GM19452 (cell line): ENCODE results near the gene SLC44A4.
"Not testable (repeated sequence)": the region's sequence is repeated elsewhere in the genome, so short reads cannot be mapped to it uniquely, and the experiment has no call there.

Source experiments
- ATAC-seq: cut with Tn5 transposase; IDR thresholded peaks from one replicate; pipeline ENCODE4 v1.9.1; 2021; ENCODE audit not compliant: unreplicated experiment

Gene SLC44A4

DNA sequence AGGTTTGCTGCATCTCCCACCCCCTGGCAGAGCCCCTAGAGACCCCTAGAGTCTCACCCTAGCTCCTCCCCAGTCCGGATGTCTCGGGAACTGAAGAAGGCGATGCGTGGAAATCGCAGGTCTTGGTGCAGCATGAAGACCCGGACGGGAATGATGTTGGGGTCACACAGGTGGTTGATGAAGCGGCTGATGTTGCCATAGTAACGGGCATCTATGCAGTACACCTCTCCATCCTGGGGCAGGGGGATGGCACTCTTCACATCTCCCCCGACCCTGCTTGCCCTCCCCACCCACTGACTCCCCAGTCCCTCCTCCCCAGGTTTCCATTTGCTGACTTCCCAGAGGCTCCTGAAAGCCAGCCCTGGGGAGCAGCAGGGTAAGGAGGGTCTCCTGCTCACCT lies 1.8 kb upstream of the SLC44A4 start:
- no peak for ATAC-seq

DNA sequence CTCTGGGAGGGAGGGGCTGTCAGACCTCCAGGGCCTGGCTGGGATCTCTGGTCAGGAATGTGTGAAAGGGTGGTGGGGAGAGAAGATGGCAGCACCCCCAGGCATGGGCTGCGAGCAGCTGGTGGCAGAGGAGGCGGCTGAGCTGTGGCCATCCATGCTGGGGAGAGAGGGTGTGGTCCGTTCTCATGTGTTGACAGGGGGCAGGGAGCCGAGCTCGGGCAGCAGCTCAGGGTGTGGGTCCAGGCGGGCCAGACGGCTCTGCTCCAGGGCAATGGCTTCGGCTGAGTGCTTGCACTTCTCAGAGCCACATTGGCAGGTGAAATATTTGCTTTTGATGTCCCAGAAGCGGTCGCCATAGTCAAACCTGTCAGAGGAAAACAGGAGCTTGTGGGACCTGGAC lies 1.1 kb upstream of the SLC44A4 start:
- ATAC-seq = no peak

DNA sequence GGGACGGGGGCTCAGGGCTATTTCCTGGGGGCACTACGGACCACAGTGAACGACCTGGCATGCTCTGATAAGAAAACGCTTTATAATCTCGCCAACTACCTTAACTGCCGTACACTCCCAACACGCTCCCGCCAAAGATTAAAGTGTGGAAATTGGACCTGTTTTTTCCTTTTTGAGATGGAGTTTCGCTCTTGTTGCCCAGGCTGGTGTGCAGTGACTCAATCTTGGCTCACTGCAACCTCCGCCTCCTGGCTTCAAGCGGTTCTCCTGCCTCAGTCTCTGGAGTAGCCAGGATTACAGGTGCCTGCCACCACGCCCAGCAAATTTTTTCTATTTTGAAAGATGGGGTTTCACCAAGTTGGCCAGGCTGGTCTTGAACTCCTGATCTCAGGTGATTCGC lies 346 bp upstream of the SLC44A4 start:
- no peak for ATAC-seq

DNA sequence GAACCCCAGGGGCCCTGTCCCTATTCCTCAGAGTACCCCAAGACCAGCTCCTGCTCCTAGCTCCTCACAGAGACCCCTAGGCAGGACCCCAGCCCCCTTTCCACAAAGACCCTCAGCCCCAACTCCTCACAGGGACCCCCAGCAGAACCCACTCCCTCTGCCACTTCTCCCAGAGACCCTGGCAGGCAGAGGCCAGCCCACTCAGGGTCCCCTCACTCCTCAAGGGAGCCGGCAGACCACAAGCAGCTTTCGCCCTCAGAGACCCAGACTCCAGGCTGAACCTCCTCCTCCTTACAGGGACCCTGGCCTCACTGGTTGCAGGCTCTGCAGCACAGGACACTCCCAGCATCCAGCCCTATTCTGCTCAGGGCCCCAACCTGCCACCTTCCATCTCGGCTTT lies 575 bp downstream of the SLC44A4 start:
- no peak for ATAC-seq

DNA sequence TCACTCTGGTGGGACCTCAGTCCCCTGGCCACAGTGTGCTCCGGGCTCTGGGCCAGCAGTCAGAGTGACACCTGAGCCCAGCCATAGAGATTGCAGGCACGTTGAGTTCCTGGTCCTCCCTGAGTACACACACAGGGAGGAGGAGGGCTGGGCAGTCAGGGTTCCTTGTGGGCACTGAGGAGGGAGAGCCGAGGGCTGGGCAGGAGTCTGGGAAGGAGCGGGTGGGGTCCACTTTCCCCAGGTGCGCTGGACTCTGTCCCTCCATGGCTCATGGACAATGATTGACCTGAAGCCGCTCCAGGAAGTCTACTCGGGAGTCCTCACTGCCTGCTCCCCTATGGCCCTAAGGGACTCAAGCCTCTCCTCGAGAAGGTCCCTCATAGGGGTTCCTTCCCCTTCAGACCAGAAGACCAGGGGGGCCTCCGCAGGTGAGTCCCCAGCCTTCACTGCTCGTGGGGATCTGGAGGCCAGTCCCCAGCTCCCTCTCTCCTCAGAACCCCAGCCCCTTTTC lies 1.1 kb downstream of the SLC44A4 start:
- no peak for ATAC-seq

DNA sequence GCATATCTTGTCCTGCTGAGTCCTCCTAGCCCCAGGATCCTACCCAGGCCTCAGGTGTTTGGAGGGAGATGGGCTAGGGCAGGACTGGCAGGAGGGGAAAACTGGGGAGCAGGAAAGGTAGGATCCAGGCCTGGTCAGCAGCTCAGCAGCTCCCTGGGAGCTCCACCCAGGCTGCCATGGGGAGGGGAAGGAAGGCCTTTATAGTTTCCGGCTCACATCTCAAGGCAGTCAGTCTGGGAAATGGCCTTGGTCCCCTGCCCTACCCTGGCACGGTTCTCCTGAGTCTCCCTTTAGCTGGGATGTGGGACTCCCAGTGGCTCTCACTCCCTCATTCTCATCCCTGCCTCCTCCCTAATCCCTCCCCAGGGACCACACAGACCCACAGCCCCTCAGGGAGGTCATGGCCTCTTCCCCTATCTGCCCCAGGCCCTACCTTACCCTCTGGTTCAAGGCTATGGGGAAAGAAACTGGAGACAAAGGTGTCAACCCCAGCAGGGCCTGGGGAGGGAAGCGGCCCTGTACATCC lies 1.6 kb downstream of the SLC44A4 start:
- no peak for ATAC-seq

DNA sequence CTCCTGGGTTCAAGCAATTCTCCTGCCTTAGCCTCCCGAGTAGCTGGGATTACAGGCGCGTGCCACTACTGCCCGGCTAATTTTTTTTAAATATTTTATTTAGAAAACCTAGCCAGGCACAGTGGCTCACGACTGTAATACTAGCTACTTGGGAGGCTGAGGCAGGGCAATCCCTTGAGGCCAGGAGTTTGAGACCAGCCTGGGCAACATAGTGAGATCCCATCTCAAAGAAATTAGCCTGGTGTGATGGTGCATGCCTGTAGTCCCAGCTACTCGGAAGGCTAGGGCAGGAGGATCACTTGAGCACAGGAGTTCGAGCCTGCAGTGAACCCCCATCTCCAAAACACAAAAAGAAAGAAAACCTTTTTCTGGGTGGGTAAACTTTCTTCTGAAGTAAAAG lies 2.4 kb downstream of the SLC44A4 start:
- ATAC-seq = no peak

DNA sequence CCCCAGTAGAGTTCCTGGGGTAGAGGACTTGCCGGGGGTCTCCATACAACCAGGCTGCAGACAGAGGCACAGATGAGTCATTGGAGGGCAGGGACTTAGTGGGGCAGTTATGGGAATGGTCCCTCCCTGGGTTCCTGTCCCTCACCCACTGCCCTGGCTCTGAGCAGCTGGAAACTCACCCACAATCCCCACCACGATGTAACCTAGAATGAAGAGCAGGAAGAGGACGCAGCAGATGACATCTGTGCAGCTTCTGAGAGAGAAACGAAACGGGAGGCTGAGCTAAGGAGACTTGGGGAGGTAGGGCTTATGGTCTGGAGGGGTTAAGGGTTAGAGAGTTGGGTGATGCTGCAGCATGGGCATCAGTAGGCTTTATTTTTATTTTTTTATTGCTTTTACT lies 2.9 kb downstream of the SLC44A4 start:
- no peak for ATAC-seq

DNA sequence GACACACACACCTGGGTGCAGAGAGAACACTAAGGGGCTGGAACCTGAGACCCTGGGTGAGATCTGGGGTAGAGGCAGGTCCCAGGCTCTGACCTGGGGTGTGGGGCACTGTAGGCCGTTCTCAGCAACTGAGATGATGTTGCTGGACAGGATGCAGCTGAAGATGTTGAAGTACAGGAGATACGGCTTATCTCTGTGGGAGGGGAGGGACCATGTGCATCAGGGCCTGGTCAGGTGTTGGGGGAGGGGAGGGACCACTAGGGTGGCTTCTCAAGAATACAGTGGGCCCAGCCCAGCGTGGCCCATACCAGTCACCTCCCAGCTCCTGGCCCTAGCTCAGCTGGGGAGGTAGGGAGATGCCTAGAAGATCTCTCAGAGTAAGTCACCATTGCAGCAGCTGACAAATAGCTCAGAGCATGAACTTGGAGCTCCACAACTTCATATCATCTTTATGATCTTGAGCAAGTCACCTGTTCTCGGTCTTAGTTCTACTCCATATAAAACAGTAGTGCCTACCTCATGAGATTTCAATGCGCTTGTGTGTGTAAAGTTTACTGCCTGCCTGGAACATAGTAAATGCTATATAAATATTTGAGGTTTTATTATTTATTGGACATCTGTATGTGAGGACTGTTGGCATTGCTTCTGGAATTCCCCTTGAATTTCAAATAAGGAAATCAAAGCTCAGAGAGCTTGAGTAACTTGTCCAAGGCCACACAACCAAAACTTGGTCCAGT lies 3.8 kb downstream of the SLC44A4 start:
- ATAC-seq = no peak

DNA sequence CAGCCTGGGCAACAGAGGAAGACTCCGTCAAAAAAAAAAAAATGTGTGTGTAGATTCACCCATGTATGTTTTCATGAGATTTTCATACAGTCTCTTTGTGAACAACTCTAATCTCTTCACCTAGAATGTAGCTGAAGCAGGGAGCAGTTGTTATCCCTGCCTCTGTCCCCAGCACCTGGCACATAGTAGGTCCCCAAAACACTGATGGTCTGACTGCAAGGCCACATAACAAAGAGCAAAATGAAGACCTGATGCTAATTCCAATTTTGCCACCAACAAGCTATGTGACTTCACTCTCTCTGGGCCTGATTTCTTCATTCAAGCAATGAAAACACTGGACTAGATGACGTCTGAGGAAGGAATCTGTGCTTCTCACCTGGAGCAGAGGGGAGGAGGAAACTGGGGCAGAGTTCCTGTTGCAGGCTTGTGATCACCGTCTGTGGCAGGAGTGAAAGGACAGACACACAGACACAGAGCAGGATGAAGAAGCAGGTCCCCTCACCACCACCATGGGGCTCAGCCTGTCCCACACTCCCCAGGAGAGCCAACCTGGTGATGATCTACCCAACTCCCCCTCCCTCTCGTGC lies 4.6 kb downstream of the SLC44A4 start:
- no peak for ATAC-seq

DNA sequence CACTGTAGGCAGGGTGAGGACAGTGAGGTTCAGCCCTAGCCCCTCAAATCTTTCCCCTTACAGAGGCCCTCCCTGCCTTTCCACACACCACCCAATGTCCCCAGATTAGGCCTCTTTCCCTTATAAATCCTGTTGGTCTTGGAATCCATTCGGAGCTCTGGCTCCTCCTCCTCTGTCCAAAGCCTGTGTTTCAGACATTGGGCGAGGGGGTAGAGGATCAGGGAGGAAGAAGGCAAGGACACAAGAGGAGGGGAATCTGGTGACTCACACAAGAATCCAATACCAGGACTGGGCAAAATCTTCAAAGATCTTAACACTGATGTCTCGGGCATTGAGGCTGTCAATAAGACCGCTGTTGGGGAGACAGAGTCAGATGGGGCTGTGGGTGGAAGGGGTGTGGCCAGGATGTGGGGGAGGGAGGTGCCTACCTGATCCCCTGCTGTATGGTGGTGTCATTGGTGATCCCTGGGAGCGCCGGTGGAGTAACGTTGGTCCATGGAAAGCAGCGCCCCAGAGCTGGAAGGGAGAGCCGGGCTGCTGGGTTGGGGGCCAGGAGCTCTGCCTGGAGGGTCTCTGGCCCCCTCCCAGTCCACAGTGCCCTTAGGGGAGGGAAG lies 7.6 kb downstream of the SLC44A4 start:
- no peak for ATAC-seq

DNA sequence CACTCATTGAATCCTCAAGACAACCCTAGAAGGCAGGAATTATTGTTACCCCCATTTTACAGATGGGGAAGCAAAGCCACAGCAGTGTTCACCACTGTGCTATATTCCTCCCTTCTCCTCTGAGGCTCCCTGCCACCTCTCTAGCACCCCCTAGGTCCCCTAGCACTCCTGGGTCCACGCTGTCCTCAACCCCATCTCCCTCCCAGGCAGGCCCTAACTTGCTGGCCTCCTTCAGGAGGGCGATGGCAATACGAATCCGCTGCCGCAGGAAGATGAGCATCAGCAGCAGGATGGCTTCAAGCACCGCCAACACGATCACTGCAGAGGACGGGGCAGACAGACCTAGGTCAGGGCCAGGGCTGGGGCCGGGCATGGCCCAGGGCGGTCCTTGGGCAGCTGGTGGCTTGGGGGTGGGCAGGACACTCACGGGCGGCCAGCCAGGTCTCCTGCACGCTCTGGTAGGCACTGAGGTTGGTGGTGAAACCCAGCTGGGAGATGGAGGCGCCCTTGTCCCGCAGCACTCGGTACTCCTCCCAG lies 8.3 kb downstream of the SLC44A4 start:
- ATAC-seq = no peak

DNA sequence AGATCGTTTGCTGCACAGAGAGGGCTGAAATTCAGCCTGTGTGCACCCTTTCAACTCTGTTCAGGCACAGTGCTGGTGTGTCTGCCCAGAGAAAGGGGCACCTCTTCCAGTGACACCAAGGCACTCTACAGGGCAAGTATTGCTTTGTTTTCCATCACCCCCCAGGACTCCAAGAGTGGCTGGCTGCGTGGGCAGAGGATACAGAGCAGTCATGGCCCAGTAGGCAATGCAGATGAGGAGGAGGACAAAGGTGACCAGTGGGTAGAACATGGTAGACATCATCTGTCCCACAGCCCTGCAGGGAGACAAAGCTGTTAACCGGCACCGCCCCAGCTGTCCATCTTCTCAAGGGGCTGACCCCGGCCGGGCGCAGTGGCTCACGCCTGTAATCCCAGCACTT lies 9.5 kb downstream of the SLC44A4 start:
- ATAC-seq = no peak

DNA sequence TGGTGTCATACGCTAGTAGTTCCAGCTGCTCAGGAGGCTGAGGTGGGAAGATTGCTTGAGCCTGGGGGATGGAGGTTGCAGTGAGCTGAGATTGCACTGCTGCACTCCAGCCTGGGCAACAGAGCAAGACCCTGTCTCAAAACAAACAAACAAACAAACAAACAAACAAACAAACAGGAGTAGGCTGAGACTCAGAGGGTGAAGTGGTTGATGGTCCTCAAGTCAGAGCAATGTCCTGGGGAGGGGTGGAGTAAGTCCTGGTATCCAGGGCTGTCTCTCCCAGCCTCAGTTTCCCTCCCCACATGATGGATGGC lies 10.2 kb downstream of the SLC44A4 start:
- not testable (repeated sequence) for ATAC-seq

DNA sequence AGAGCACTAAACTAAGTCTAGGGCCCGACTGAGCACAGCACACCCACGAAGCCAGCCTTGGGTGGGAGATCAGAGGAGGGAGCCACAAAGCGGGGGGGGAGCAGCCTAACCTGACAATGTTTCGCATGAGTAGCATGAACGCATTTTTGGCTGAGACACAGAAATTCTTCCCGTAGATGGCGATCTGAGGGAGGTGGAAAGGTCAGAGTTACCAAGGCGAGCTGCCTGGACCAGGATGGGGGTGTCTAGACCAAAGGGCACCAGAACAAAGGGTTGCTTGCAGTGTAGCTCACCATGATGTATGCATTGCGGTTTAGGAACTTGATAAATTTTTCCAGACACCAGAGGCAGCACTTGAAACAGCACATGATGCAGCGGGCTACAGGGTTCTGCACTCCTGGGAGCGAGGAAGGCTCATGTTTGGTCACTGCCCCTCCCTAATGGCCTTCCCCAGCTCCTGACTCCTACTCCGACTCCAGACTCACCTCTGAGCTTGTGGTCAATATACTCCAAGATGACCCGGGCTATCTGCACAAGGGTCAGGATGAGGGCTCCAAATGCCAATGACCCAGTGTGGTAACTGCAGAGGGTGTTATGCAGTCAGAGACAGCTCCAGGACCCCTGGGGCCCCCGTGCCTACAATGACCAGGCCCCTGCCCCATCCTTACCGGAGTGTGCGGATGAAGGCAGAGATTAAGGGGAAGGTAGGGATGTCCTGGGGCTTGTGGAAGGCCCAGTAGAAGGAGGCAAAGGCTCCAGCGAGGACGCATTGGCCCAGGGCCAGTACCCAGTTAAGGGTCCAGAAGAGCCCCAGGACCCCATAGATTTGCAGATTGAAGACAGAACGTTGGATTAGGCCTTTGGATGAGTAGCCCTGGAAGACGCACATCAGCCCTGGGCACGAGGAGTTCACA lies 13.3 kb downstream of the SLC44A4 start:
- no peak for ATAC-seq

DNA sequence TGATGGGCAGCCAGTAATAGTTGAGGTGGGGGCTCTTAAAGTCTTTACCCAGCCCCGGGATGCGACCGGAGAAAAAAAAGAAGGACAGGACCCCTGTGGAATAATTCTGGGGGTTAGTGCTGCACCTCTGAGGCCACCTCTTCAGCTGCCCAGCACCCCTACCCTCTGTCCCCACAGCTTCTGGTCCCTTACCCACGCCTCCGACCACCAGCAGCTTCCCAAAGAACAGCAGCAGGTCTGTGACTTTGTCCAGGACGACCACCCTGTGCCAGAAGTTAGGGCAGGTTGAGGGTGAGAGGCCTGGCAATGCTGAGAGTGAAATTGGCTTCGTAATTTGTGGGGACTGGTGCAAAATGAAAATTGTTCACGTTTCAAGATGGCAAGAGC lies 14.0 kb downstream of the SLC44A4 start:
- no peak for ATAC-seq

DNA sequence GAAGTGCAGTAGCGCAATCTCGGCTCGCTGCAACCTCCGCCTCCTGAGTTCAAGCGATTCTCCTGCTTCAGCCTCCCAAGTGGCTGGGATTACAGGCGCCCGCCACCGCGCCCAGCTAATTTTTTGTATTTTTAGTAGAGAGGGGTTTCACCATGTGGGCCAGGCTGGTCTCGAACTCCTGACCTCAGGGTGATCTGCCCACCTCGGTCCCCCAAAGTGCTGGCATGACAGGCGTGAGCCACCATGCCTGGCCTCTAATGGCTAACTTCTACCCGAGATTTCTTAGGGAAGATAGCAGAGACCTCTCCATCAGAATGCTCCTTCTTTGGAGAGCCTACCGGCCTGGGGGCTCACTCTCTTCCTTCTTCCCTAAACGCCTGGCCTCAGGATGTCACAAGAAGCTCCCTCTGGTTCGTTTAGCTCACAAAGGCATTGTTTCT lies 14.7 kb downstream of the SLC44A4 start:
- not testable (repeated sequence) for ATAC-seq

DNA sequence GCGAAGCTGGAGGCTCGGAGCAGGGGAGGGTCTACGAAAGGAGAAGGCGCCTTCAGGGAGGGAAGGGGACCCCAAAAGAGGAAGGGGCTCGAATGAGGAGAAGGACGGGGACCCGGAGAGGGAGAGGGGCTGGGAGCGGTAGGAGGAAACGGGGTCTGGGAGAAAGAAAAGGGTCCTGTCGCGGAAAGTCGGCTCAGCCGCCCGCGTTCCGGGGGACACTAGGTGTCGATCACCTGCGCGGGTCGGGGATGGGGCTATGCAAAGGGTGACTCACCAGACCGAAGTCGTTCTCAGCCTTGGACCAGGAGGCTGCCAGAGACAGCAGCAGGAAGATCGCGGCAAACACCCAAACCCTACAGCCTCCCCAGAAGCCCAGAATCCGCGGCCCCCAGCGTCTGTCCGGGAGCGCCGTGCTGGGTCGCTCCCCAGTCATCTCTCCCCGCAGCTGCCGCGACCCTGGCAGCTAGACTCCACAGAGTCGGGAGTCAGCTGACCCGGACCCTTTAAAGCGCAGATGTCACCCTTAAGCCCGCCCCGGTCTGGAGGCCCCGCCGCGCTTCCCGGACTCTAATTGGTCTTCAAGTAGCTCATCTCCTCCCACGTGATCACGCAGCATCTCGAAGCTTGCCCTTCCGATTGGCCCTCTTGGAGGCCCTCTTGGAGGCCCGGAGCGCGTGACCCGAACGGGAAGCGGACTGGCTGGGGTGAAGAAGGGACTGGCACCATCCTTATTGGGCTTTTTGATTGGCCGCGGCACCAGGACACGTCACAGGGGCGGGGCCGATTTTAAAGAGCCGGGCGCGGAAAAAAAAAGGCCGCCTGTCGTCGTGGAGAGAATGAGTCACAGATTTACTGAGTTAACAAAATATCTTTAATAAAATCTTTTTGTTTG lies 16.2 kb downstream of the SLC44A4 start, which contains the start of gene NEU1:
Gene NEU1 (minus strand): TSS at position 478 of the 892 bp plus-strand sequence. CDS start 45 bp downstream, at position 433.
- ATAC-seq = peak; percentile 91

DNA sequence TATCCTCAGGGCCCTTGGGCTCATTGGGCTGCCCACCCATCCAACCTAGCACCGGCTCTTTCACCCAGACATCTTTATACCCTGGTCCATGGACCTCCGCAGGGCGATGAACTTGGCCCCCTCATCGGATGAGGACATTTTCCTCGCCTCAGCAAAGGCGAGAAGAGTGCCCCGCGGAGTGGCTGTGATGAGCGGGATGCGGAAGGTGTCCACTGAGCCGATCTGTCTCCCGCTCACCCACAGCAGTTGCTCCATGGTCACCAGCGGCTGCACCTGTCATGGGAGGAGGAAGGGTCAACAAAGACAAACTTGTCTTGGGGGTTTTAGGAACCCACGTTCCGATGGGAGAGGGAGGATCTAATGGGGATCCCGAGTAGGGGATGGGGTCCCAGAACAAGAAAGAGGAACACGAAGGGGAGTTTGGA lies 16.9 kb downstream of the SLC44A4 start:
- no peak for ATAC-seq

DNA sequence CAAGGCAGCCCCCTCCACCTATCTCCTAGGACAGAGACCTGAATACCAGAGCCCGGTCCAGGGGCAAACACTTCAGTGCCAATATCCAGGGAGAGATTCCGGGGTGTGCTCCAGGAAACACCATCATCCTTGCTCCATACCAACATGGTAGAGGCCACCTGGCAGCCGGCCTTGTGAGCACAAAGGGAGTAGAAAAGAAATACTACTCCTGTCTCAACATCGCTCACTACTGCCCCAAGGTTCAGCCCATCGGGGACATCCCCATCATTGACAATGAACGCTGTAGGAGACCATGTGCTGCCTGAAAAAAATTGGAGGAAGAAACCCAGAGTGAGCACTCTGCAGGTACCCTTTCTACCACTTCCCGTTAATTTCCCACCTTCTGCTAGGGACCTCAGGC lies 17.6 kb downstream of the SLC44A4 start:
- no peak for ATAC-seq
